ENCODE data around the gene SMYD4.

DNA sequence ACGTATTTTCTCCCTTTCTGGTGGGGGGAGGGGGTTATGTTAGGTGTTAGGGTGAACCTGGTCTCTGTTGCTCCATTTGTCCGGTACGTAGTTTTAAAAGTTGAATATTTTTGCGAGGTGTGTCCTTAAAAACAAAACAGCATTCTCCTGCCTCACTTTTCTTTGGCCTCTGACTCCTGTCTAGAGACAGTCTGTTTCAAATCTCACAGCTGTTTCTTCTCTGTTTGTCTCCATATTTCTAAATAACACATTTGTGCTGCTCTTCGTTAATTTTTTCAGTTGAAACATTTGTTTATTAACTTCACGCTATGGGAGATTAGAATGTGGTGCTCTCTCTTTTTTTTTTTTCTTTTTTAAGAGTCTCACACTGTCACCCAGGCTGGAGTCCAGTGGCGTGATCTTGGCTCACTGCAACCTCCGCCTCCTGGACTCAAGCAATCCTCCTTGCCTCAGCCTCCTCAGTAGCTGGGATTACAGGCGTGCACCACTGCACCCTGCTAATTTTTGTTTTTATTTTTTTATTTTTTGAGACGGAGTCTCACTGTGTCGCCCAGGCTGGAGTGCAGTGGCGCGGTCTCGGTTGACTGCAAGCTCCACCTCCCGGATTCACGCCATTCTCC, 31.8 kb upstream of the SMYD4 start:
- TF ChIP-seq POLR2AphosphoS5 (IDR thresholded peaks at IDR 0.05; ENCODE audit: low read depth), result no peak
- TF ChIP-seq, protein P1, sequence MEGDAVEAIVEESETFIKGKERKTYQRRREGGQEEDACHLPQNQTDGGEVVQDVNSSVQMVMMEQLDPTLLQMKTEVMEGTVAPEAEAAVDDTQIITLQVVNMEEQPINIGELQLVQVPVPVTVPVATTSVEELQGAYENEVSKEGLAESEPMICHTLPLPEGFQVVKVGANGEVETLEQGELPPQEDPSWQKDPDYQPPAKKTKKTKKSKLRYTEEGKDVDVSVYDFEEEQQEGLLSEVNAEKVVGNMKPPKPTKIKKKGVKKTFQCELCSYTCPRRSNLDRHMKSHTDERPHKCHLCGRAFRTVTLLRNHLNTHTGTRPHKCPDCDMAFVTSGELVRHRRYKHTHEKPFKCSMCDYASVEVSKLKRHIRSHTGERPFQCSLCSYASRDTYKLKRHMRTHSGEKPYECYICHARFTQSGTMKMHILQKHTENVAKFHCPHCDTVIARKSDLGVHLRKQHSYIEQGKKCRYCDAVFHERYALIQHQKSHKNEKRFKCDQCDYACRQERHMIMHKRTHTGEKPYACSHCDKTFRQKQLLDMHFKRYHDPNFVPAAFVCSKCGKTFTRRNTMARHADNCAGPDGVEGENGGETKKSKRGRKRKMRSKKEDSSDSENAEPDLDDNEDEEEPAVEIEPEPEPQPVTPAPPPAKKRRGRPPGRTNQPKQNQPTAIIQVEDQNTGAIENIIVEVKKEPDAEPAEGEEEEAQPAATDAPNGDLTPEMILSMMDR (IDR thresholded peaks at IDR 0.05; ENCODE audit: insufficient read depth, low read length), result no peak
- no peak for TF ChIP-seq GABPA (IDR thresholded peaks at IDR 0.05; ENCODE audit: low read depth)
- TF ChIP-seq, protein P2, sequence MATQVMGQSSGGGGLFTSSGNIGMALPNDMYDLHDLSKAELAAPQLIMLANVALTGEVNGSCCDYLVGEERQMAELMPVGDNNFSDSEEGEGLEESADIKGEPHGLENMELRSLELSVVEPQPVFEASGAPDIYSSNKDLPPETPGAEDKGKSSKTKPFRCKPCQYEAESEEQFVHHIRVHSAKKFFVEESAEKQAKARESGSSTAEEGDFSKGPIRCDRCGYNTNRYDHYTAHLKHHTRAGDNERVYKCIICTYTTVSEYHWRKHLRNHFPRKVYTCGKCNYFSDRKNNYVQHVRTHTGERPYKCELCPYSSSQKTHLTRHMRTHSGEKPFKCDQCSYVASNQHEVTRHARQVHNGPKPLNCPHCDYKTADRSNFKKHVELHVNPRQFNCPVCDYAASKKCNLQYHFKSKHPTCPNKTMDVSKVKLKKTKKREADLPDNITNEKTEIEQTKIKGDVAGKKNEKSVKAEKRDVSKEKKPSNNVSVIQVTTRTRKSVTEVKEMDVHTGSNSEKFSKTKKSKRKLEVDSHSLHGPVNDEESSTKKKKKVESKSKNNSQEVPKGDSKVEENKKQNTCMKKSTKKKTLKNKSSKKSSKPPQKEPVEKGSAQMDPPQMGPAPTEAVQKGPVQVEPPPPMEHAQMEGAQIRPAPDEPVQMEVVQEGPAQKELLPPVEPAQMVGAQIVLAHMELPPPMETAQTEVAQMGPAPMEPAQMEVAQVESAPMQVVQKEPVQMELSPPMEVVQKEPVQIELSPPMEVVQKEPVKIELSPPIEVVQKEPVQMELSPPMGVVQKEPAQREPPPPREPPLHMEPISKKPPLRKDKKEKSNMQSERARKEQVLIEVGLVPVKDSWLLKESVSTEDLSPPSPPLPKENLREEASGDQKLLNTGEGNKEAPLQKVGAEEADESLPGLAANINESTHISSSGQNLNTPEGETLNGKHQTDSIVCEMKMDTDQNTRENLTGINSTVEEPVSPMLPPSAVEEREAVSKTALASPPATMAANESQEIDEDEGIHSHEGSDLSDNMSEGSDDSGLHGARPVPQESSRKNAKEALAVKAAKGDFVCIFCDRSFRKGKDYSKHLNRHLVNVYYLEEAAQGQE (IDR thresholded peaks at IDR 0.05; ENCODE audit: insufficient replicate concordance, low read depth), result no peak
